KMS-11 (cell line): Measurements from ENCODE around the gene CBFA2T3.

Experiments used
- H2AFZ ChIP-seq: fragments of 200-600 bp; sonication (generic); 2 replicates; pipeline ENCODE4 v1.6.1; 2016; ENCODE audit warnings: antibody characterized with exemption, mixed run types, low read depth
- H3K27ac ChIP-seq: fragments of 200-600 bp; sonication (generic); 2 replicates; pipeline ENCODE4 v1.6.1; 2016; ENCODE audit warnings: mild to moderate bottlenecking, mixed run types
- H3K27me3 ChIP-seq: fragments of 200-600 bp; sonication (generic); 2 replicates; pipeline ENCODE4 v1.6.1; 2017; ENCODE audit warnings: mild to moderate bottlenecking, low read depth, mixed run types, moderate library complexity; ENCODE audit not compliant: insufficient read depth
- H3K36me3 ChIP-seq: fragments of 200-600 bp; sonication (generic); 2 replicates; pipeline ENCODE4 v1.6.1; 2017; ENCODE audit warnings: mild to moderate bottlenecking, mixed run types; ENCODE audit not compliant: insufficient read depth
- H3K4me1 ChIP-seq: fragments of 200-600 bp; sonication (generic); 2 replicates; pipeline ENCODE4 v1.6.1; 2016; ENCODE audit warnings: mild to moderate bottlenecking, low read depth, mixed run types; ENCODE audit not compliant: poor library complexity, severe bottlenecking
- H3K4me2 ChIP-seq: fragments of 200-600 bp; sonication (generic); 2 replicates; pipeline ENCODE4 v1.7.0; 2016; ENCODE audit warnings: mild to moderate bottlenecking, mixed run types
- H3K4me3 ChIP-seq: fragments of 200-600 bp; sonication (generic); IDR thresholded peaks from 2 replicates; pipeline ENCODE4 v1.6.1; 2017; ENCODE audit warnings: low read depth, low read length, mixed read lengths; ENCODE audit not compliant: insufficient read depth
- H3K79me2 ChIP-seq: fragments of 200-600 bp; sonication (generic); 2 replicates; pipeline ENCODE4 v1.6.1; 2016; ENCODE audit warnings: low read depth, mixed run types; ENCODE audit not compliant: insufficient read depth
- H3K9ac ChIP-seq: fragments of 200-600 bp; sonication (generic); 2 replicates; pipeline ENCODE4 v1.6.1; 2016; ENCODE audit warnings: mild to moderate bottlenecking, mixed run types
- H4K20me1 ChIP-seq: fragments of 200-600 bp; sonication (generic); 2 replicates; pipeline ENCODE4 v1.6.1; 2016; ENCODE audit warnings: mild to moderate bottlenecking, mixed run types; ENCODE audit not compliant: insufficient read depth
- TF ChIP-seq, protein P1 (sequence below): fragments of 200-600 bp; sonication (generic); conservative IDR thresholded peaks from 2 replicates; pipeline ENCODE4 v1.6.1; 2017; ENCODE audit warnings: low read depth, mild to moderate bottlenecking, antibody characterized with exemption, low read length, moderate library complexity, mixed read lengths

CBFA2T3 gene

DNA sequence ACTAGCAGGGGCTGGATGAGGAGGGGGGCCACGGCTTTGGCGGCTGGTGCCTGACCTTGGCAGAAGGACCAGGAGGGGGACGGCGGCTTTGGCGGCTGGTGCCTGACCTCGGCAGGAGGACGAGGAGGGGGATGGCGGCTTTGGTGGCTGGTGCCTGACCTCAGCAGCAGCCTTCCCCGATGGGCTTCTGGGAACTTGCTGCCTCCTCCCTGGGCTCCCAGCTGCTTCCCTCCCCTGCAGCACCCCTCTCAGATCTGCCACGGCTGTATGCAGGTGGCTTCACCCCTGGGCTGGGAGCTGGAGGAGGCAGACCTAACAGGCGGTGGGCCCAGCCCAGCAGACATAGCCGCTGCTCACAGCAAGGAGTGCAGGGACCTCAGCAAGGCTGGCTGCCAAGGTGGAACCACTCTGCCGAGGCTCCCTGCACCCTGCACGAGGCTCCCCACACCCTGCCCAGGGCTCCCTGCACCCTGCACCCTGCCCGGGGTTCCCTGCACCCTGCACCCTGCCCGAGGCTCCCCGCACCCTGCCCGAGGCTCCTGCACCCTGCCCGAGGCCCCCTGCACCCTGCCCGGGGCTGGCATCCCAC lies 38.4 kb upstream of the CBFA2T3 start:
- H3K4me2 ChIP-seq, result no peak overlapping the region
- H3K4me3 ChIP-seq, result no peak overlapping the region
- TF ChIP-seq, protein P1, sequence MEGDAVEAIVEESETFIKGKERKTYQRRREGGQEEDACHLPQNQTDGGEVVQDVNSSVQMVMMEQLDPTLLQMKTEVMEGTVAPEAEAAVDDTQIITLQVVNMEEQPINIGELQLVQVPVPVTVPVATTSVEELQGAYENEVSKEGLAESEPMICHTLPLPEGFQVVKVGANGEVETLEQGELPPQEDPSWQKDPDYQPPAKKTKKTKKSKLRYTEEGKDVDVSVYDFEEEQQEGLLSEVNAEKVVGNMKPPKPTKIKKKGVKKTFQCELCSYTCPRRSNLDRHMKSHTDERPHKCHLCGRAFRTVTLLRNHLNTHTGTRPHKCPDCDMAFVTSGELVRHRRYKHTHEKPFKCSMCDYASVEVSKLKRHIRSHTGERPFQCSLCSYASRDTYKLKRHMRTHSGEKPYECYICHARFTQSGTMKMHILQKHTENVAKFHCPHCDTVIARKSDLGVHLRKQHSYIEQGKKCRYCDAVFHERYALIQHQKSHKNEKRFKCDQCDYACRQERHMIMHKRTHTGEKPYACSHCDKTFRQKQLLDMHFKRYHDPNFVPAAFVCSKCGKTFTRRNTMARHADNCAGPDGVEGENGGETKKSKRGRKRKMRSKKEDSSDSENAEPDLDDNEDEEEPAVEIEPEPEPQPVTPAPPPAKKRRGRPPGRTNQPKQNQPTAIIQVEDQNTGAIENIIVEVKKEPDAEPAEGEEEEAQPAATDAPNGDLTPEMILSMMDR, result no peak
- no peak overlapping the region for H3K27ac ChIP-seq
- H3K79me2 ChIP-seq, result no peaks in the 10 kb centered on the region
- no peaks in the 10 kb centered on the region for H4K20me1 ChIP-seq
- H3K36me3 ChIP-seq, result no peaks in the 10 kb centered on the region
- H2AFZ ChIP-seq, result no peak overlapping the region
- H3K4me1 ChIP-seq, result peaks cover 3% of the 10 kb centered on the region
- no peak overlapping the region for H3K9ac ChIP-seq
- peaks cover 62% of the 10 kb centered on the region for H3K27me3 ChIP-seq

GRCh38 chr16:89014403-89015230 lies 37.6 kb upstream of the CBFA2T3 start:
- Histone ChIP-seq H3K4me1 (no peaks in the 10 kb centered on the region), H2AFZ (no peak overlapping the region), H4K20me1 (no peaks in the 10 kb centered on the region)

GRCh38 chr16:89013692-89014402 lies 36.8 kb upstream of the CBFA2T3 start:
- Histone ChIP-seq H3K9ac (no peak overlapping the region), H3K4me2 (no peak overlapping the region), H3K79me2 (no peaks in the 10 kb centered on the region), H2AFZ (no peak overlapping the region), H3K27ac (no peak overlapping the region), H4K20me1 (no peaks in the 10 kb centered on the region), H3K27me3 (peaks cover 49% of the 10 kb centered on the region), H3K4me1 (no peaks in the 10 kb centered on the region), H3K36me3 (no peaks in the 10 kb centered on the region), H3K4me3 (no peak overlapping the region)
- TF ChIP-seq, protein P1, result no peak

More at GRCh38 chr16:89014403-89015230, 37.6 kb upstream of the CBFA2T3 start:
- H3K4me3 ChIP-seq, result no peak overlapping the region
- H3K4me2 ChIP-seq, result no peak overlapping the region
- no peaks in the 10 kb centered on the region for H3K36me3 ChIP-seq
- H3K27me3 ChIP-seq, result peaks cover 57% of the 10 kb centered on the region
- H3K9ac ChIP-seq, result no peak overlapping the region
- H3K27ac ChIP-seq, result no peak overlapping the region
- no peaks in the 10 kb centered on the region for H3K79me2 ChIP-seq
- TF ChIP-seq, protein P1, result no peak

DNA sequence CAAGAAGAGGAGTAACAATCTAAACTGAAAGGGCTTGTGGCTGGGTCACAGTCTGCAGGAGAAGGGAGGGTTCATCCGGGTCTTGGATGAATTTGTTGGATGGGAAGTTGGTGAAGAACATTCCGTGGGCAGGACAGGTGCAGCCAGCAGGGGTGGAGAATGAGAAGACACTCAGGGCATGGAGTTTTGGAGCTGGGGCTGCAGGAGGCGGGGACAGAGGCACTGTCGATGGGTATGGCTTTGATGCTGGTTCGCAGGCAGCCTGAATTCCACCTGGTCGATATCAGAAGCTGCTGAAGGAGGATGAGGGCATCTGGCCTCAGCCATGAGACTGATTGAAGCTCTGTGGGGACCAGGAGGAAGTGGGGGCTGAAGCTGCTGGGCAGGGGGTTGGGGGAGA lies 36.1 kb upstream of the CBFA2T3 start:
- no peak overlapping the region for H3K4me2 ChIP-seq
- H3K27me3 ChIP-seq, result peaks cover 42% of the 10 kb centered on the region
- no peak overlapping the region for H2AFZ ChIP-seq
- H3K36me3 ChIP-seq, result no peaks in the 10 kb centered on the region
- H3K27ac ChIP-seq, result no peak overlapping the region
- H3K4me3 ChIP-seq, result no peak overlapping the region
- H3K9ac ChIP-seq, result no peak overlapping the region
- TF ChIP-seq, protein P1, result no peak
- H3K79me2 ChIP-seq, result no peaks in the 10 kb centered on the region
- no peaks in the 10 kb centered on the region for H3K4me1 ChIP-seq
- no peaks in the 10 kb centered on the region for H4K20me1 ChIP-seq
